CD14-positive monocyte (primary cell): ENCODE results near the gene SSU72. TPM values are rescaled to one million over a fixed set of nuclear protein-coding genes. Genes with fewer than 3 reads are reported as not detected.
"Not testable (repeated sequence)": the region's sequence is repeated elsewhere in the genome, so short reads cannot be mapped to it uniquely, and the experiment has no call there.

Experiments
- DNase-seq, 3 donors: peaks; one replicate each; pipeline ENCODE4 v3.0.0-alpha.2; 2011 to 2022
- H2AFZ ChIP-seq: 2 replicates; pipeline ENCODE4 v1.6.0; 2012; ENCODE audit warnings: mild to moderate bottlenecking, low read depth, low read length, inconsistent platforms; ENCODE audit not compliant: insufficient read depth, poor library complexity, severe bottlenecking
- H3K27ac ChIP-seq, 2 donors: 1 replicate in 1 of 2; 2 replicates in 1 of 2; pipeline ENCODE4 v1.5.1; 2012 to 2013; ENCODE audit warnings: low read length in 2 of 2, control low read depth in 1 of 2, inconsistent platforms in 1 of 2, low read depth in 1 of 2, mild to moderate bottlenecking in 1 of 2
- H3K27me3 ChIP-seq, 2 donors: one replicate each; pipeline versions ENCODE4 v1.6.0 to v1.6.1; 2011 to 2013; ENCODE audit warnings: low read length in 2 of 2; ENCODE audit not compliant: control insufficient read depth in 2 of 2, insufficient read depth in 2 of 2
- H3K36me3 ChIP-seq, 2 donors: replicated peaks in 1 of 2; 1 replicate in 1 of 2; 2 replicates in 1 of 2; pipeline versions ENCODE4 v1.5.1 to v1.6.1; 2012 to 2013; ENCODE audit warnings: low read length in 2 of 2, control low read depth in 1 of 2, inconsistent platforms in 1 of 2, mild to moderate bottlenecking in 1 of 2; ENCODE audit not compliant: insufficient read depth in 2 of 2, control insufficient read depth in 1 of 2
- H3K4me1 ChIP-seq, 2 donors: 1 replicate in 1 of 2; 2 replicates in 1 of 2; pipeline versions ENCODE4 v1.5.1 to v1.6.1; 2012 to 2013; ENCODE audit warnings: low read length in 2 of 2, control low read depth in 1 of 2, inconsistent platforms in 1 of 2, mild to moderate bottlenecking in 1 of 2, moderate library complexity in 1 of 2; ENCODE audit not compliant: insufficient read depth in 2 of 2, control insufficient read depth in 1 of 2
- H3K4me2 ChIP-seq: replicated peaks from 2 replicates; pipeline ENCODE3; 2012; ENCODE audit warnings: low read length, moderate library complexity, mild to moderate bottlenecking; ENCODE audit not compliant: poor library complexity, severe bottlenecking; ENCODE audit errors: extremely low read depth
- H3K4me3 ChIP-seq, 3 experiments: fragments of 200-600 bp in 1 of 3; sonication (generic) in 1 of 3; replicated peaks in 1 of 3; 1 replicate in 2 of 3; 2 replicates in 1 of 3; pipeline ENCODE4 v1.5.1; 2011 to 2013; ENCODE audit warnings: low read length in 3 of 3, mild to moderate bottlenecking in 3 of 3, control low read depth in 2 of 3, low read depth in 2 of 3, inconsistent platforms in 1 of 3, moderate library complexity in 1 of 3
- H3K79me2 ChIP-seq: 2 replicates; pipeline ENCODE4 v1.6.0; 2012; ENCODE audit warnings: mild to moderate bottlenecking, control low read depth, inconsistent platforms, low read length, moderate library complexity; ENCODE audit not compliant: insufficient read depth
- H3K9ac ChIP-seq: 2 replicates; pipeline ENCODE4 v1.6.0; 2017; ENCODE audit warnings: low read length, mild to moderate bottlenecking; ENCODE audit not compliant: insufficient read depth, poor library complexity, severe bottlenecking
- H3K9me3 ChIP-seq, 2 donors: replicated peaks in 1 of 2; 1 replicate in 1 of 2; 2 replicates in 1 of 2; pipeline versions ENCODE4 v1.5.1 to v1.6.1; 2012 to 2013; ENCODE audit warnings: low read length in 2 of 2, control low read depth in 1 of 2; ENCODE audit not compliant: control insufficient read depth in 1 of 2, insufficient read depth in 1 of 2
- H4K20me1 ChIP-seq: 2 replicates; pipeline ENCODE4 v1.6.0; 2012; ENCODE audit warnings: mild to moderate bottlenecking, low read length, control low read depth, moderate library complexity; ENCODE audit not compliant: insufficient read depth
- H3K27ac Mint-ChIP-seq, 7 donors: one replicate each; pipeline ENCODE4 v1.8.0; 2020; ENCODE audit warnings: mild to moderate bottlenecking in 7 of 7, mixed read lengths in 7 of 7, moderate library complexity in 6 of 7, inconsistent platforms in 2 of 7
- H3K27me3 Mint-ChIP-seq, 3 donors: one replicate each; pipeline ENCODE4 v1.8.0; 2021 to 2022; ENCODE audit warnings: low read depth in 3 of 3, mild to moderate bottlenecking in 3 of 3, mixed read lengths in 3 of 3, moderate library complexity in 3 of 3, inconsistent platforms in 1 of 3
- H3K36me3 Mint-ChIP-seq, 2 donors: one replicate each; pipeline ENCODE4 v1.8.0; 2020; ENCODE audit warnings: mixed read lengths in 2 of 2, inconsistent platforms in 1 of 2, mild to moderate bottlenecking in 1 of 2
- H3K4me1 Mint-ChIP-seq: one replicate; pipeline ENCODE4 v1.8.0; 2020; ENCODE audit warnings: mild to moderate bottlenecking, mixed read lengths
- H3K4me3 Mint-ChIP-seq, 2 donors: one replicate each; pipeline ENCODE4 v1.8.0; 2020; ENCODE audit warnings: mild to moderate bottlenecking in 2 of 2, mixed read lengths in 2 of 2, moderate library complexity in 1 of 2
- H3K9me3 Mint-ChIP-seq, 7 donors: one replicate each; pipeline ENCODE4 v1.8.0; 2020 to 2022; ENCODE audit warnings: mixed read lengths in 7 of 7, mild to moderate bottlenecking in 6 of 7, moderate library complexity in 6 of 7, inconsistent platforms in 2 of 7
- CTCF ChIP-seq: fragments of 200-600 bp; IDR thresholded peaks from one replicate; pipeline ENCODE4 v1.8.0; 2022; ENCODE audit warnings: antibody characterized with exemption, mild to moderate bottlenecking
- WGBS: methylation state at CpG from one replicate; pipeline ENCODE4 v1.1.5; 2013; ENCODE audit warnings: missing lambda C conversion rate; ENCODE audit not compliant: insufficient coverage; 5-methylcytosine and 5-hydroxymethylcytosine counted together
- intact Hi-C, 2 donors: fragments of 100-400 bp; cut with micrococcal nuclease; formaldehyde crosslinking; loops; one replicate each; pipeline versions ENCODE4 v1.15.0 to v1.15.1; 2023
- polyA plus RNA-seq, 3 donors: library from polyadenylated mRNA; depleted of rRNA in 1 of 3; unstranded in 2 of 3; stranded (reverse) in 1 of 3; fragments of 300-500 nt in 2 of 3; fragments of >200 nt in 1 of 3; fragmentation: Illumina TruSeq in 2 of 3; gene quantifications; 1 replicate in 2 of 3; 2 replicates in 1 of 3; pipeline ENCODE4 v1.2.3, GENCODE V29; 2012 to 2021

SSU72 gene
- polyA plus RNA-seq, 3 donors, result 88.1 to 168 (median 138) TPM

- H3K4me3 ChIP-seq, H3K4me1 ChIP-seq, H3K4me2 ChIP-seq, H3K27me3 Mint-ChIP-seq, H3K79me2 ChIP-seq, H3K27me3 ChIP-seq, H3K27ac ChIP-seq, H3K27ac Mint-ChIP-seq, H3K9ac ChIP-seq, H3K4me1 Mint-ChIP-seq, H2AFZ ChIP-seq, DNase-seq, H4K20me1 ChIP-seq, H3K4me3 Mint-ChIP-seq, intact Hi-C loops: not testable (repeated sequence)
- peaks cover 6 to 28% of the 10 kb centered on the region in 2 donors for H3K9me3 ChIP-seq
- peaks cover 17 to 26% (median 21%) of the 10 kb centered on the region in 7 donors for H3K9me3 Mint-ChIP-seq
- 66% methylated on average over 13 of the region's 22 CpGs for WGBS
- H3K36me3 Mint-ChIP-seq, result peaks cover 16 to 38% of the 10 kb centered on the region in 2 donors
- H3K36me3 ChIP-seq, result peaks cover 16 to 19% of the 10 kb centered on the region in 2 donors
Measured at GRCh38 chr1:1533176-1533893, 41.3 kb downstream of the SSU72 start.

- no peaks in the 10 kb centered on the region for H3K79me2 ChIP-seq
- H3K9me3 ChIP-seq, result peaks cover 6 to 28% of the 10 kb centered on the region in 2 donors
- H3K27ac ChIP-seq, result no peak overlapping the region
- Mint-ChIP-seq H3K27me3 (no peaks in the 10 kb centered on the region), H3K4me3 (no peak overlapping the region), H3K36me3 (peaks cover 25 to 52% of the 10 kb centered on the region in 2 donors), H3K9me3 (peaks cover 17 to 26% (median 21%) of the 10 kb centered on the region in 7 donors), H3K4me1 (peaks cover 4% of the 10 kb centered on the region), H3K27ac (peak overlapping the region in 2 of 7 donors; percentile 33 to 45)
- H3K4me1 ChIP-seq, result peaks cover 0 to 3% of the 10 kb centered on the region in 2 donors
- no peak overlapping the region for H3K4me3 ChIP-seq
- no peak overlapping the region for H3K9ac ChIP-seq
- intact Hi-C loops, result no loop called here
- WGBS, result 96% methylated on average over 4 of the region's 4 CpGs
- H4K20me1 ChIP-seq, result no peaks in the 10 kb centered on the region
- H3K4me2 ChIP-seq, result no peak overlapping the region
- H3K27me3 ChIP-seq, result no peaks in the 10 kb centered on the region
- DNase-seq, result no peak
- peaks cover 25 to 32% of the 10 kb centered on the region in 2 donors for H3K36me3 ChIP-seq
- TF ChIP-seq CTCF, result no peak
- H2AFZ ChIP-seq, result no peak overlapping the region
Measured at GRCh38 chr1:1531947-1532346, 42.7 kb downstream of the SSU72 start.
